IPS-15b (cell line): ENCODE data around the gene RNF8.

Experiments used
- H3K27me3 ChIP-seq: one replicate; pipeline ENCODE4 v1.6.1; 2013; ENCODE audit warnings: low read length; ENCODE audit not compliant: control insufficient read depth, insufficient read depth
- H3K36me3 ChIP-seq: one replicate; pipeline ENCODE4 v1.6.1; 2013; ENCODE audit warnings: low read length; ENCODE audit not compliant: control insufficient read depth, insufficient read depth
- H3K4me1 ChIP-seq: one replicate; pipeline ENCODE4 v1.6.1; 2013; ENCODE audit warnings: mild to moderate bottlenecking, low read length; ENCODE audit not compliant: control insufficient read depth, insufficient read depth
- H3K4me3 ChIP-seq: one replicate; pipeline ENCODE4 v1.5.1; 2013; ENCODE audit warnings: low read depth, low read length
- H3K9ac ChIP-seq: one replicate; pipeline ENCODE4 v1.6.1; 2013; ENCODE audit warnings: low read depth, mild to moderate bottlenecking, low read length
- H3K9me3 ChIP-seq: one replicate; pipeline ENCODE4 v1.6.1; 2013; ENCODE audit warnings: mild to moderate bottlenecking, low read length; ENCODE audit not compliant: control insufficient read depth, insufficient read depth

The RNF8 gene

DNA sequence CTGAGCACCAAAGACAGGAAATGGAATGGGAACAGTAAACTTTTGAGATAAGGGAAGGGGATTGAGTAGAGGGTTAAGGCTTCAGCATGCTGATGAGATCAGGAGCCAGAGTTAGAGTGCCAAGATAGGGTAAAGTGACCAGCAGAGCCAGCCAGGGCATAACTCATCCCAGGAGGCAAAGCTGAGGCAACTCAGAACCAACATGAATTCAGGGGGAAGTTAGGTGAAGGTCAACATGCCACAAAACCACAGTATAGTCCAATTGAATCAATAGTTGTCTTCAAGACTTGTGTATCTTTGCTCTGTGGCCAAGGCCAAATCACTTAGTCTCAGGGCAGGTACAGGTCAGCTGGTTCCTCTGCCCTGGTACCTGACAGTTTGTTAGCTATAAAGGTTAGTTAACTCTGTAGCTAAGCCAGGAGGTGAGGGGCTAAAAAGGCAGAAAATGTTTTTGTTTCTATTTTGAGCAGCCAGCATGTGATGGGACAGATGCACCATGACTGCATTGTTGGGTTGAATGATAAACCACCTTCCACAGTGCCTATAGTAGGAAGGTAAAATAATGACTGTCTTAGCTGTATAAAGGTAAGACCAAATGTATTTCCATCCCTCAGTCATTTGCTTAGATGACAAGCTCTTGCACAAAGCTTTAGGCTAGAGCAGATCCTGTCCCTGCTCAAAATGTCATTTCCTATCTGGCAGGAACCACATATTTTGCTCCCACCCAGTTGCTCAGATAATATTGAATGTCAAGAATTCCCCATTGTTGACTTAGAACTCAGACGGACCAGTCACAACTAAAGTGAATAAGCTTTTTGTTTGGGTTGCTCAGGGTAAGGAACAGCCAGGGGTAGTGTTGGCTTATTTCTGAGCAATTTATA is 15.8 kb downstream of the RNF8 start:
- Histone ChIP-seq H3K9ac (no peak overlapping the region), H3K4me3 (no peak overlapping the region), H3K4me1 (no peaks in the 10 kb centered on the region), H3K36me3 (peaks cover 7% of the 10 kb centered on the region), H3K9me3 (no peaks in the 10 kb centered on the region), H3K27me3 (no peaks in the 10 kb centered on the region)

DNA sequence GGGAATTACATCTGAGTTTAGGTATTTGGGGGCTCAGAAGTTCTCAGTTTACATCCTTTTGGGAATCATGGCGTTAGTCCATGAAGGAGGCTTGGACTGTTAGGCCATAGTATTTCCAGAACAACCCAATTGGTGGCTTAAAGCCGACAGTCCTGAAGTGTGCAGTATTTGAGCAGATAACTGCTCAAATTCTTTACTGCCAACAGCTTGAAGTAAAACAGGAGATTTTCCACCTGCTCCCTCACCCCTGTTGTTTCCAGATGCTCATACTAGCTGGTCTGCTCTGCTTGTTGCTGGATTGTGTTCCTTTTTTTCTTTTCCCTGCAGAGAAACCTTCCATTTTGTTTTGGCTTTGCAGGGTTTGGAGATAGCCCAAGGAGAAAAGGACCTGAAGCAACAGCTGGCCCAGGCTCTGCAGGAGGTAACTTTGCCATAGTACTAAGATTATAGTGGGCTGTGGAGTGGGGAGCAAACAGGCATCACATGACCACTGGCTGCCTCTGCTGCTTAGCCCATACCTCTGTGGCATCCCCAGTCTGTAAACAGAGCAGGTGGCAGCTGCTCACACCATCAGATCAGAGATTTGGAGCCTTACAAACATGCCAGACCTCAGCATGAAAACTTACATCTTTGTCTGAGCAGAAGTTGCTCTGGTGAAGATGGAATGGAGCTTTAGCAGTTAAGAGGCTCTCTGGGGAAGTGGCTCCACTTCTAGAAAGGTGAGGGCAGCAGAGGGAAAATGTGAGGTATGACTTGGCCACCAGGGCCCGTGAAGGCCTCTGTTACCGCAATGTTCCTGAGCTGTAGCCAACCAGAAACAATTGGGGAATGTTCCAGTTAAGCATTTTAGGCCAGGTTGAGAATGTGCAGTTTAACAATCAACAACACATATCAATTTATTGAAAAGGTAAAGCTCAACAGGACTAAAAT is 17.6 kb downstream of the RNF8 start:
- no peaks in the 10 kb centered on the region for H3K4me1 ChIP-seq
- H3K9ac ChIP-seq = no peak overlapping the region
- H3K4me3 ChIP-seq = no peak overlapping the region
- H3K27me3 ChIP-seq = no peaks in the 10 kb centered on the region
- peaks cover 7% of the 10 kb centered on the region for H3K36me3 ChIP-seq
- H3K9me3 ChIP-seq = no peaks in the 10 kb centered on the region

DNA sequence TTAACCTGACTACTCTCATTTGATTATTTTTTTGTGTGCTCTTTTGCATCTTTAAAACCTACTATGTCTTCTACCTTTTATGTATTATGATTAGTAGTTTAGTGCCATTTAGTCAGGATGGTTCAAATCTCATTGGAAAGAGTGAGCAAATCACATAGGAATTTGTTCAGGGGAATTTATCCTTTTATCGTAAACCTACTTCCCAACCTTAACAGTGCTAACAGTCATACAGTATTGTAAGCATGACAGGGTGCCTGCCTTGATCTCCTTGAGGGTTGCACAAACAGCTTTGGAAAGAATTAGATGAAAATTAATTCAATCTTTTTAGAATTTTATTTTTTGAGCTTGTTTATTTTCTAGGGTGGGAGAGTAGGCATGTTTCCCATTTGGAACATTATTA is 18.3 kb downstream of the RNF8 start:
- no peaks in the 10 kb centered on the region for H3K9me3 ChIP-seq
- H3K36me3 ChIP-seq = peaks cover 7% of the 10 kb centered on the region
- no peaks in the 10 kb centered on the region for H3K4me1 ChIP-seq
- no peak overlapping the region for H3K4me3 ChIP-seq
- no peaks in the 10 kb centered on the region for H3K27me3 ChIP-seq
- H3K9ac ChIP-seq = no peak overlapping the region

DNA sequence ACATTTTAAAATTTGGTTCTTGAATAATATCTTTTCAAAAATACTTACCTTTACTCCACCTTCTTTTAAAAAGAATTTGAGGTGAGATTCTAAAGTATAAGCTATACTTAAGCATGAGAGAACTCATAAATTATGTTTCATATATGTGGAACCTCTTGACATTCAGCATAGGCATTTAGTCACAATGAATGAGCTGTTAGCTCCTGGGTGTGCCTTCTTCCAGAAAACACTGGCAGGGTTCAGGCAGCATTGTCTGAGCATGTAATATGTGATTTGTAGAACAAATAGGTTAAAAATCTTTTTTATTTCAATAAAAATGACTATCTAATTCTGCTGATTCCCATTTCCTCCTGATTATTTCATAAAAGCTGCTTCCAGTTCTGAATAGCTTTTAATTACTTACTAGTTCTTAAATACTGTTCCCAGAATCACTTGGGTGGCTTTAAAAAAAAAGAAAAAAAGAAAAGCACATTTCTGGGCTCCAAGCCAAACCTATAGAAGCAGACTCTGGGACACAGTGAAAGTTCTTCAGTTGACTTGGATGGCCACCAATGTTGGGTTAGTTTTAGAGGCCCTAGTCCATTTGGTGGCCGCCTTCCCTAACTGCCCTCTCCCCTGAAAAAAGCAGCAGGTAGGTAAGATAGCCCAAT is 20.2 kb downstream of the RNF8 start:
- no peaks in the 10 kb centered on the region for H3K4me1 ChIP-seq
- H3K27me3 ChIP-seq = no peaks in the 10 kb centered on the region
- peaks cover 7% of the 10 kb centered on the region for H3K36me3 ChIP-seq
- H3K9ac ChIP-seq = no peak overlapping the region
- no peaks in the 10 kb centered on the region for H3K9me3 ChIP-seq
- no peak overlapping the region for H3K4me3 ChIP-seq

DNA sequence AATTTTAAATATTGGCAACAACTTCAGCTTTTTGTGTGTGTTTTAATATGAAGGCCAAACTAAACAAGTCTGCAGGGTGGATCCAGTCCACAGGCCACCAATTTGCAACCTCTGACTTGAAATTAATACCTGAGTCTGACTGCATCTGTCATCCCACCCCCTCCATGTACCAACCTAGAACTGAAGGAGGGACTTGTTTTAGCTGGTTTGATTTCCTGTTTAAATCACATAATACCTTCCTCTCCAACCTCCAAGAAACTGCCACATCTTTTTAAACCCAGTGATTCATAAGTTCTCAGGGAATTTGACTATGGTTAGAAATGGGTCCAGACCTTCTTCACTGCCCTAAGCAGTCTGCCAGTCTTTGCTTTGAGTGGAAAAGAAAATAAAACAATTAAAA is 21.6 kb downstream of the RNF8 start:
- Histone ChIP-seq H3K27me3 (no peaks in the 10 kb centered on the region), H3K36me3 (peaks cover 7% of the 10 kb centered on the region), H3K9ac (no peak overlapping the region), H3K4me1 (no peaks in the 10 kb centered on the region), H3K9me3 (no peaks in the 10 kb centered on the region), H3K4me3 (no peak overlapping the region)

DNA sequence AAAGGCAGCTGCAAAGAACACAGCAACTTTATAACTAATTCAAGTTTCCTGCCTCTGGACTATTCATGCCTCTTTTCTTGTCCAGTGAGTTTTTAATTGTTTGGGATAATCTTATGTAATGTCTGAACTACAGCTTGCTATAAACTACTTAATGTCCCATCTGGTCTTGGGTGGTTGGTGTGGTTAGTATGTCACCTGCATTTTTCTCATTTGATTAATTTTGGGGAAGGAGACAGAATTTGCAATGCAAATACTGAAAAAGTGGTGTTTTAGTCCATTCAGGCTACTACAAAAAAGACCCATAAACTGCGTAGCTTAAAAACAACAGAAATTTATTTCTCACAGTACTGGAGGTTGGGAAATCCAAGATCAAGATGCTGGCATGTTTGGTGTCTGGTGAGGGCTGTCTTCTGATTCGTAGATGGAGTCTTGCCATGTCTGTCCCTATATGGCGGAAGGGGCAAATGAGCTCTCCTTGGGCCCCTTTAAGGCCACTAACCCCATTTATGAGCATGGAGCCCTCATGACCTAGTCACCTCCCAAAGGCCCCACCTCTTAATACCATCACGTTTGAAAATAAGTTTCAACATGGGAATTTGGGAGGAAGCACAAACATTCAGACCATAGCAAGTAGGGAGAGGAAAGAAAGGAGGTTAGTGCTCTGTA is 22.4 kb downstream of the RNF8 start:
- H3K9ac ChIP-seq = no peak overlapping the region
- H3K36me3 ChIP-seq = peaks cover 5% of the 10 kb centered on the region

DNA sequence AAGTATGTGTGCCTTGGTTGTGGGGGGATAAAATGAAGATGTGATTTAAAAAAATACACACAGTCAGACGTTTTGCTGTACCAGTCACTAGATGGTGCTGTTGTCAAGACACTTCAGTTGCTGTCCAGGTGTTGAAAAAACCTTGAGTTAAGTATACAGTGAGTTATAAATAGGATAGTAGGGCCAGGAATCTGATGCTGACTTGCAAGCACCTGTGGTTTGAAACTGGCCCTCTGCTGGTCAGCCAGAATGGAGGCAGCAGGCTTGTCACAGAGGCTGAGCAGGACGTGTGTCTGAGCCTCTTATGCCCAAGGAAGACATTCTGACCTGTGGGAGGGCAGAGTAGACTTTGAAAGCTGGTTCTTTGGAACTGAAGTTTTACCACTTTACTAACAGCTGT is 27.8 kb downstream of the RNF8 start:
- no peak overlapping the region for H3K9ac ChIP-seq

More for the DNA sequence above, 22.4 kb downstream of the RNF8 start:
- H3K27me3 ChIP-seq = no peaks in the 10 kb centered on the region
- H3K4me1 ChIP-seq = no peaks in the 10 kb centered on the region
- no peak overlapping the region for H3K4me3 ChIP-seq
- H3K9me3 ChIP-seq = no peaks in the 10 kb centered on the region

DNA sequence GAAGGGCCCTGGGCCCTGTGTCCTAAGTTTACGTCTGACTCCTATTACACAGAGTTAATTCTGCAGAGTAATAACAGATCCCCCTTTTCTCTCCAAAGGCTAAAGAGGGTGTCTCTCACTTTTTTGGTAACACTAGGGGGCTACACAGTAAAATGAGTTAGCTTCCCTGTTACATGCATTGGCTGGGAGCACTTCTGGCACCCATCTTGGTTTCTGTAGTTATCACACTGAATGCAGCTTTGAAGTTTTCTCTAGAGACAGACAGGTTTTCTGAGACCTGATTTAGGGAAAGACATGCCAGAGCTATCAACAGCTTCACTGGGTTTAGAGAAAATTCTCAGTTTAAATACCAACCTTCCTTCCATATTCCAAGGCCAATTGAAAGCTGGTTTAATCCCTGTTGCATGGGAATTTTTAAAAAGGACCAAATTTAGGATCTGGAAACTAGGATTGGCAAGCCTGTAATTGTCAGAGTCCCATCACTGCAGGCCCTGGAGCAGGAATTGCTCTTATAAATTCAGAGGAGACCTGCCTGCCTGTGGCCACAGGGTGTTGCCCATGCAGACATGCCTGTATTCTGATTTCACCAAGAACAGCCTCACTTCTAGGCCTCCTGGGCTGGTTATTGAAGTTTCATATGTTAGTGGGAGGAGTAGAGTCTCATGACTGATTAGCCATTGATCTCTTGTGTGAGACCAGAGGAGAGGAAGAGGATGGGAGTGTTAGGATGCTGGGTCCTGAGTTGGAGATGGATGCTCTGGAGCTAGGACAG is 29.4 kb downstream of the RNF8 start:
- Histone ChIP-seq H3K4me1 (no peaks in the 10 kb centered on the region), H3K27me3 (no peaks in the 10 kb centered on the region), H3K36me3 (peaks cover 13% of the 10 kb centered on the region), H3K9me3 (no peaks in the 10 kb centered on the region), H3K9ac (no peak overlapping the region), H3K4me3 (no peak overlapping the region)

More for the DNA sequence above, 27.8 kb downstream of the RNF8 start:
- H3K27me3 ChIP-seq = no peaks in the 10 kb centered on the region
- H3K36me3 ChIP-seq = peaks cover 7% of the 10 kb centered on the region
- no peak overlapping the region for H3K4me3 ChIP-seq
- no peaks in the 10 kb centered on the region for H3K9me3 ChIP-seq
- no peaks in the 10 kb centered on the region for H3K4me1 ChIP-seq

DNA sequence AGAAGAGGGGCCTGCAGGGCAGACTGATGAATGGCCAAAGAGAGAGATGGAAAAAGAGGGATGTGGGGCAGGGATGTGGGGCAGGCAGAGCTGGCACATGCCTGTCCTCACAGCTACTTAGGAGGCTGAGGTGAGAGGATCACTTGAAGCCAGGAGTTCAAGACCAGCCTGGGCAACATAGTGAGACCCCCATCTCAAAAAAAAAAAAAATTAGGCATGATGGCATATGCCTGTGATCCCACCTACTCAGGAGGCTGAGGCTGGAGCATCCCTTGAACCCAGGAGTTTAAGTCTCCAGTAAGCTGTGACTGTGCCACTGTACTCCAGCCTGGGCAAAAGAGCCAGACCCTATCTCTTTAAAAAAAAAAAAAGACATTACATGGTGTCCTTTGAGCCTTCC is 34.8 kb downstream of the RNF8 start:
- no peaks in the 10 kb centered on the region for H3K27me3 ChIP-seq
- H3K4me3 ChIP-seq = no peak overlapping the region
- no peaks in the 10 kb centered on the region for H3K4me1 ChIP-seq
- peaks cover 18% of the 10 kb centered on the region for H3K36me3 ChIP-seq
- H3K9ac ChIP-seq = no peak overlapping the region
- no peaks in the 10 kb centered on the region for H3K9me3 ChIP-seq

DNA sequence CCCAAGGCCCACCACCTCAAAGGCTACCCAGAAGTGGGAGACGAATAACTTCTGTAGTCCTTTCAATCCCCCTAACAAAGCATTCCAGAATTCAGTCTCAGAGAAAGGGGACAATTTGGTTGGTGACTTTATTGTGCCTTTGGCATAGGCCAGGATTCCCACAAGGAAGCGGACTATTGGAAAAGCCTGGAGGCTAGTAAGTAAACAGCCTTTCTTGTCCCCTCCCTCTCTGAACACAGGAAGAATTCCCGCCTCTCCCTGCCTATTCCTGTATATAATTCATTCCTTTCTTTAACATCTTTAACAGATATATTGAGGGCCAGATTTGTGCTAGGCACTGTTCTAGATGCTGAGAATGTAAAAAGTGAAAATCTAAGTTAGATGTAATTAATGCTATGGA is 36.1 kb downstream of the RNF8 start:
- Histone ChIP-seq H3K4me3 (no peak overlapping the region), H3K36me3 (peaks cover 15% of the 10 kb centered on the region), H3K9me3 (no peaks in the 10 kb centered on the region), H3K9ac (no peak overlapping the region), H3K4me1 (no peaks in the 10 kb centered on the region), H3K27me3 (no peaks in the 10 kb centered on the region)
